T1000 (cell line): Measurements from ENCODE around the gene ZFYVE1.
A peak's percentile ranks its signal among the peaks of the same experiment; 100 is the strongest.
"Not testable (repeated sequence)": the region's sequence is repeated elsewhere in the genome, so short reads cannot be mapped to it uniquely, and the experiment has no call there.

Experiments used
- DNase-seq: peaks from one replicate; lab custom pipeline; 2025; ENCODE audit warnings: mixed read lengths; lab: John Stamatoyannopoulos, UW

The ZFYVE1 gene

DNA sequence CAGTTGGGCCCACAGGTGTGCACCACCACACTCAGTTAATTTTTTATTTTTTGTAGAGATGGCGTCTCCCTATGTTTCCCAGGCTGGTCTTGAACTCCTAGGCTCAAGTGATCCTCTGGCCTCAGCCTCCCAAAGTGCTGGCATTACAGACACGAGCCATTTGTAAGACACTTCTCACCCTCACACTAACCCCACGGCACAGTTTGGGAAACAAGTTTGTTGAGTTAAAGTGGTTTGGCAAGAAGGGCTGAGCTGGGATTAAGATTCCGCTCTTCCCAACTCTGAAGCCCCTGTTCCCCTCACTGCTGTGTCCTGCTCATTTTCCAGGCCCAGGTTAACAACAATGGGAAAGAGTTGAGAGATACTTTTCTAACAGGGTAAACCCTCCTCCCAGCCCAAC lies 65.9 kb downstream of the ZFYVE1 start:
- DNase-seq, result not testable (repeated sequence)

DNA sequence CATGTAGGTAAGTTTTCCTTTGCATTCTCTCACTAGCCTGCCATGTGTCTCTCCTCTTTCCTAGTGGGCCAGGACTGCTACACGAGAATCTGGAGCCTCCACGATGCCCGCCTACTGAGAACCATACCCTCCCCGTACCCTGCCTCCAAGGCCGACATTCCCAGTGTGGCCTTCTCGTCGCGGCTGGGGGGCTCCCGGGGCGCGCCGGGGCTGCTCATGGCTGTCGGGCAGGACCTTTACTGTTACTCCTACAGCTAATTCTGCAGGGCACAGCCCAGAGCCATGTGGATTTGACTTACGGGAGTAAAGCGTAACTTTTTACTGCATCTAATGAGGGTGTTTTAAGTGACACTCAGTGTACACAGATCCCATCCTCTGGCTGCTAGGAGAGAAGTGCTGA lies 68.4 kb downstream of the ZFYVE1 start:
- DNase-seq, result no peak

DNA sequence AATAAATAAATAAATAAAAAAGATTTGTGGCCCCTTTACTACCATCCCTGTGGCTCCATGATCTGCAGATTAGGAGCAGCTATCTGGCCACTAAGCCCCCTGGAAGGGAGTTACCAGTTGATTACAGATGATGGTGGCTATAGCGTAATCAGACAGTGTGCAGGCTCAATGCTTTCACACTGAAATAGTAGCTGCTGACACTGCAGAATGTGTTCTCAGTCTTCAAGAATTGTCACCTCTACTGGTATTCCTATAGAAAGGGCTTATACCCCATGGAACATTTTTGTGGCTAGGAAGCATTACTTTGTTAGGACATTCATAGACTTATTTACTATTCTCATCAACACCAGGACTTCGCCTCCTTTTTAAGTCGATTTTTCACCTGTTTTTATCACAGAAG lies 69.7 kb downstream of the ZFYVE1 start:
- DNase-seq, result no peak

DNA sequence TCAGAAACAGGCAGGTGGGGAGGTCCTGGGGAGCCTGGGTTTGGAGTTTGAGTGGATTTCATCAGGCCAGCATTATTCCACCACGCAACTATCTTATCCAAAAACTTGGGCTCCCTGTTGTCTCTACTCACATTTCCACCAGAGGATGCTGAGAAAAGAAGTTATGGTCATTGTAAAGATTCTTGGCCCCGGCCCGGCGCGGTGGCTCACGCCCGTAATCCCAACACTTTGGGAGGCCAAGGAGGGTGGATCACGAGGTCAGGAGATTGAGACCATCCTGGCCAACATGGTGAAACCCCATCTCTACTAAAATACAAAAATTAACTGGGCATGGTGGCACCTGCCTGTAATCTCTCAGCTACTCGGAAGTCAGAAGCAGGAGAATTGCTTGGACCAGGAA lies 70.2 kb downstream of the ZFYVE1 start:
- DNase-seq, result not testable (repeated sequence)

DNA sequence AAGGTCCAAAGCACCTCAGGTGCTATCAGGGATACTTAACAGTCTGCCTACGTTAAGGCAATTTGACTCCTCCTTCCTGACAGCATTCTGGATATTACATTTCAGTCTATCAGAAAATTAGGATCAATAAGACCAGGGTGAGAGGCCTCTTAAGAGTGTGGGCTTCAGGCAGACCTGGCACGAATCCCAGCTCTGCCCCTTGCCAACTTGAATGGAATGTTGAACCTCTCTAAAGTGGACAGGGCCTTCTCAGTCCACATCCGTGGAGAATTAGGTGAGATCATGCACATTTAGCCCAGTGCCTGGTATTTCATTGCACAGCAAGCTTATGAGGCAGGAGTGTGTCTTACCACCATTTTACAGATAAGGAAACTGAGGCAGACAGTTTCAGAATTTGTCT lies 74.7 kb downstream of the ZFYVE1 start:
- DNase-seq, result no peak

DNA sequence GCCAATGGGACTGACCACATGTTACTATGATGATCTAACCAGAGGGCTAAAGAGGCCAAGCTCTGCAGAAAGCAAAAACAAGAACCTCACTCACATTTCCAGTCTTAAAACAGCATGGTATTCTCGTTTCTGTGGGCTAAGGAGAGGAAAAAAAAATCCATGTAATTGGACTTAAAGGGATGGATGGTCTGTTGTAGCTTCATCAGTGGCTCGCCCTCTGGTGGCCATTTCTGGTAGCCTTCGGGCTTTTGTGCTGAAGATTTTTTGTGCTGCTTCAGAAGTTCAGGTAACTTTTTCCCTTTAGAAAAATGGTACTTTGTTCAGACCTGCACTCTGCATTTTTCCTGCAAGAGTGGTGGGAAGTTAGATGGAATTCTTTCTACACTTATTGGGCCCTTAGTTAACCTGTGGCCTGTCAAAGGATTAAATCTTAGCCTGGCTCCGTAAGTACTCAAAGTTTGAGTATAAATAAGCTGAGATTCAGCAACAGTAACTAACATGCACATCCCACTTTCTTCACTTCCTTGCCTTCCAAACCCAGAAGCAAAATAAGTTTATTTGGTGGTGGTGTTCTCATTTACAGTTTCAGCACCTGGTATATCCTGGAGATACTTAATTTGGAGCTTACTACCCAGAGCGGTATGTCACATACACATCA lies 78.3 kb downstream of the ZFYVE1 start:
- DNase-seq, result peak; percentile 41

DNA sequence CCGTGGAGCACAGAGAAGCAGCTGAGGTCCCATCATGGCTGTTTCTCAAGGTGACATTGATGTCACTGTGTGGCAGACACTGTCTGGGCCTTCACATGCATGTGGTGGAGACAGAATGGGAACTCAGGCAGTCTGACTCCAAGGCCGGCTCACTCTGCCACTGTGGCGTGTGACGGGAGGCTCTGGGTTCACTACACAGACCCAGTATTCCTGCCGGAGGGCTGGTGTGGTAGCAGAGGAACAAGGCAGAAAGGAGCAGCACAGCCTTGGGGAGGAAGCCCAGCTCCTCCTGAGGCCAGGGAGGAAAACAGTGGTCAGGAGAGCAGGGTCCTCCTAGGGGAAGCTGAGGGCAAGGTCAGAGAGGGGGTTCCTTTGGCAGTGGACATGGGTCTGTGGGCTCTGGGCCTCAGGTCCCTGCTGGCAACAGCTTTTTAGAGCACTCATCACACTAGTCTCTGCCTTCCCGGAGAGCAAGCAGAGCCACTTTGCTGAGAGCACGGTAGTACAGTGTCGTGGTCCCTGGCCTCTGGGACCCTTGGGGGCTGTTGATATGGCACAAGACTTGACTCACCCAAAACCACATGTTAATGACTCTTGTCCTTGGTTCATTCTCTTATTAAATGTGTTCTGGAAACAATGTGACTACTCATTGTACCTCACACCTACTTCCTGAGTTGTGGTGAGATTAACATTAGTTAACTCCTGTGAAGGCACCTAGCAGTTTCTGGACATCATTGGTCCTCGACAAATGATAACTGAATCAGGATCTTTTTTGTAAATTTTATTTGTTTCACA lies 79.3 kb downstream of the ZFYVE1 start:
- DNase-seq, result no peak

DNA sequence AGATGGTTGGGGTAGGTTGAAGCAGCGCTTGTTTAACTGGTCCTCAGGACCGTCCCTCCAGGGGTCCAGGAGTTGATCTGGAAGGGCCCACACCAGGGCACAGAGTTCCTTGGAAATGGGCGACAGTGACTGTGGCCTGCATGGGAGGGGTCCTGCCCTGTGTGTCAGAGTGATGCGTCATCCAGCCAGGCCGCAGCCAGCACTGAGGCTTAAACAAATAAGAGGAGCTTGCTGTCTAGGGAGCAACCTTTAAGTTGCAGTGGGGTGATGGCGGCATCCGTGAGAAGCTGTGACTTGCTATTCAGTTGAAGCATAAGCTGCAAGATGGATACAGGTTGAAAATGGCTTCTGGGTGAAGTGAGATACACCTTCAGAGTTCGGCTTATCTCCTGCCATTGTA lies 80.4 kb downstream of the ZFYVE1 start:
- peak; percentile 25 for DNase-seq

DNA sequence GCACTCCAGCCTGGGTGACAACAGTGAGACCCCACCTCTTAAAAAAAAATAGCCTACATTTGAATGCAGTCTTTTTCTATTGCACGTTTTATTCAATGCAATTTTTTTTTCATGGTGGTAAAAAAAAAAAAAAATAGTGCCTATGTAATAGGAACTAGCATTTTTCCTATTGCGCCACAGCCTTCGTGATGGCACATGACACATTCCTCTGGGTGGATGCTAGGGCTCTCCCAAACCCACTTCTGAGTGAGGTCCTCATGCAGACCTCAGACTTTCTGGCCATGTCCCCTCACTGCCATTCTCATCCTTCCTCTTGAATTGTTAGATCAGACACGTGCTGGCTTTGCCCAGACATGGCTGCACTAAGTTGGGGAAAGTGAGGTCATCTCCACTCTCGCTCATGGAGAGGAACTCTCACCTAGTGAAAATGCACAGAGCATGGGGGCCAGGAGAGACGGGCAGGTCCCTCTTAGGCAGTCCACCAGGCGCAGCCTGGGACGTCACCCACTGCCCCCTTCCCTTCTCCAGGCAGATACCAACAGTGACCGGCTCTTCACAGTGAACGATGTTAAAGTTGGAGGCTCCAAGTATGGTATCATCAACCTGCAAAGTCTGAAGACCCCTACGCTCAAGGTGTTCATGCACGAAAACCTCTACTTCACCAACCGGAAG lies 81.4 kb downstream of the ZFYVE1 start:
- DNase-seq, result no peak

DNA sequence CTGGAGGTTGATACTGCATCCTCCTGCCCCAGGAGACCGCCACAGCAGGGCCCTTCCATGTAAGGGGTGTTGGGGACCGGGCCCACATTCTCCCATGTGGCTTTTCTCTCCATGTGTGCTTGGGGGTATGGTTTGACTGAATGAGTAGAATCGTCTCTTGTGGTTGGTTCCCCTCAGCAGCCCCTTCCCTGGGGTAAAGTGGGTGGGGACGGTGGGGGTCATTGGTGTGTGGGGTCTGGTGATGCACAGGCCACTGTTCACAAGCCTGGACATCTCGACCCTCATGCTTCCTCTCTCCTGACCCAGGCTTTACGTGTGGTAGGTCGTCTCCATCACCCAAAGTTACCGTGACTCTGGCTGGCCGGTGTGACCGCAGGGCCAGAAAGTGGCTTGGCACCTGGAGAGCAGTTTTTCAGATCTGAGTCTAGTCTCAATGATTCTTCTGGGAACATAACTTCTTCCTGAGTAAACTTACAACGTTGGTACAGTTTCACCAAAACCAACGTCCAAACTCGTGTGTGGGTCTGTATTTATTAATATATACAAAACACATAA lies 83.0 kb downstream of the ZFYVE1 start:
- DNase-seq, result no peak

DNA sequence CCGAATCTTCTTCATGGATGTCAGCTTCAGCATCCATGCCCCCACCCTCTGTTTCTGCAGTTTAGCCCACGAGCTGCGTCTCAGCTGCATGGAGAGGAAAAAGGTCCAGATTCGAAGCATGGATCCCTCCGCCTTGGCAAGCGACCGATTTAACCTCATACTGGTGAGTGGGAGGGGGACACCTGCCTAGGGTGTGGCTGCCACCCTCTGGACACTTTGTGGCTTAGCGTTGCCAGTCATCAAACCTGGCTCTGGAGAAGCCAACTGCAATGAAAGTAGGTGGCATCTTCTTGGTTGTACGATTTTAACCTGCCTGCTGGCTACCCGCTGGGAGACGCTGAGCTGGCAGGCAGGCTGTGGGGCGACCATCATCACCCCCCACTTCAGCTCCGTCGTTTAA lies 84.0 kb downstream of the ZFYVE1 start:
- no peak for DNase-seq

DNA sequence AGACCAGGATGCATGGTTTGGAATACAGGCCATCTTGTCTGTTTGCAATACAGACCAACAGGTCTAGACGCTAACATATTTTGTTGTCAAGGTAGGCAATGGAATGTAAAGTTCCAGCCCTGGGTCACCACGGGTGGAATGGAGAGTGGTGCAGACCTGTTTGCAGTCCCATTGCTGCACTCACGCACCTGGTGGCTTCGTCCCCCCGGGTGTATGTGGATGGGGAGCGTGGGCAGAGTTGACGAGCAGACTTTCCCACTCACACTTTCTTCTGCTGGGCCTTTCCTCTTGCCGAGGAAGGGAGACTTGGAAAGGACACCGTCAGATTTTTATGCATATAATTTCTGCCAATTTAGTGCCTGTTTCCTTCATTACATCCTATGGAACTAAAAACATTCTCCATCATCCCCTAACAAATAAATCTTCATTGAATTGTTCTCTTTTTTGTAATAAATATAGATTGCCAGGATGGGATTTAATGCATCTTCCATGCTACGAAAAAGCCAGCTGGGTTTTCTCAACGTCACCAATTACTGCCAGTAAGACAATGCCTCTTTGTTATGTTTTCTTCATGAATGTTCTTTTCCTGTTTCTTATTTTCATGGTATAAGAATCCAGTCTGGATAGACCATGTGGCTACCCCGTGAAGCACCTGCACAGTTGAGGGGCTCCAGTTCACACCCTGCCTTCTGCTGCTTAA lies 85.5 kb downstream of the ZFYVE1 start:
- DNase-seq, result no peak

DNA sequence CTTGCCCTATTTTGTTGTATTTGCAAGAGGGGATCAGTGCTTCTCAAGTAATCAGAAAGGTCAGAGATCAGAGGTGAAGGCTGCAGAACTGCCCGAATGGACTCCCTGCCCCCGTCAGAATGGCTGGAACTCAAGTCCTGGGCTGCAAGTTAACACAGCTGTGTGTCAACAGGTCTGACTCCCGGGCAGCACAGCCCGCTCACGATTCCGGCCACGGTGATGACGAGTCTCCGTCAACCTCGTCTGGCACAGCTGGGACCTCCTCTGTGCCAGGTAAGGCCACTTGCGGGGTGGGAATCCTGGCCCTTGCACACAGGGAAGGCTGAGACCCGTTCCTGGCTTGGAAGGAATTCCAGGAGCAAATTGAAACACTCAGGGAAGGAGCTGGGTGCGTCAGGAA lies 87.3 kb downstream of the ZFYVE1 start:
- no peak for DNase-seq

DNA sequence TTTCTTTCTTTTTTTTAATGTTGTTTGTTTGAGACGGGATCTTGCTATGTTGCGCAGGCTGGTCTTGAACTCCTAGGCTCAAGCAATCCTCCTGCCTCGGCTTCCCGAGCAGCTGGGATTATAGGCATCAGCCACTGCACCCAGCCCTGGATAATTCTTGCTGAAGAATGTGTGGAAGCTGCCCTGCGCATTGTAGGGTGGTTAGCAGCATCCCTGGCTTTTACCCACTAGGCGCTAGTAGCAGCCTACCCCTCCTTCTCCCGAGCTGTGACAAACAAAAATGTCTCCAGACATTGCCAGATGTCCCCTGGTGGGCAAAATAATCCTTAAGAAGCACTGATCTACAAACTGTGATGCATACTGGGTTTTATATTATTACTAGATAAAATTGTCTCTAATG lies 94.0 kb downstream of the ZFYVE1 start:
- DNase-seq, result no peak

DNA sequence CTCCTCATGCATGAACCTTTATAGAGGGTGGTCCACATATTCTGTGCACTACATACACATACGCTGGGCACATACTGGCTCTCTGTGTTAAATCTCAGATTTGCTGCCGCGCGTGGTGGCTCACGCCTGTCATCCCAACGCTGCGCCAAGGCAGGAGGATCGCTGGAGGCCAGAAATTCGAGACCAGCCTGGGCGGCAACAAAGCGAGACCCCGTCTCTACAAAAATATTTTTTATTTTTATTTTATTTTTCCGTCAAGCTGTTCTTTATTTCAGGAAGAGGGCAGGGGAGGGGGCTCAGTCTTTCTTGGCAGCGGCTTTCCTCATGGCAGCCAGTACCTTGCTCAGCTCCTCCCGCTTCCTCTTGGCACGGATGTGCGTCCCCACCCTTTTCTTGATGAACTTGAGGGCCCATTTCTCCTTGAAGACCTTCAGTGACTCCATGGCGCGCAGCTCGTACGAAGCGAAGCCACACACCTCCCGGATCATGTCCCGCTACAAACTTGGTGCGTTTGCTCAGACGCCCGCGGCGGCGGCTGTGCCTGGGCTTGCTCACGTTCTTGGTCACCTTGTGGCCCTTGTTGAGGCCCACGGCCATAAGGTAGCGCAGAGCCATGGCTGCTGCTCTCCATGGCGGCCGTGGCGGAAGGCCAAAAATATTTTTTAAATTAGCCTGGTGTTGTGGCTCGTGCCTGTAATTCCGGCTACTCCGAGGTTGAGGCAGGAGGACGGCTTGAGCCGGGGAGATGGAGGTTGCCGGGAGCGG lies 97.4 kb downstream of the ZFYVE1 start:
- DNase-seq, result no peak

DNA sequence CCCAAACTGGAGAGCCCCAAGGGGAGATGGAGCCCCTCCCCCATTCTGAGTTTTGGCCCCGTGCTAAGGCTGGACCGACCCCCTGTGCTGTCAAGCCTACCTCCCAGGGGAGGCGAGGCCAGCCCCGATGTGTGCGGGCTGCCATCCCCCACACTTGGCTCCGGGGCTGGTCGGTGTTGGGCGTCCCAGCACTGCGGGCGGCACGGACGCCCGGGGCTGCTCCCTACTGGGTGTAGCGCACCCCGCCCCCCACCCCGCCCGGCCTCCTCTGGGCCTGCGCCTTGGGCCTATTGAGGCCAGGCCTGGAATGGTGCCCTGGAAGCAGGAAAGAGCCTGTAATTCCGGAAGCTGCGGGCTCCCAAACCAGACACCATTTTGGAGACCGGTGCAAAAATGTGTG lies 98.0 kb downstream of the ZFYVE1 start:
- no peak for DNase-seq

DNA sequence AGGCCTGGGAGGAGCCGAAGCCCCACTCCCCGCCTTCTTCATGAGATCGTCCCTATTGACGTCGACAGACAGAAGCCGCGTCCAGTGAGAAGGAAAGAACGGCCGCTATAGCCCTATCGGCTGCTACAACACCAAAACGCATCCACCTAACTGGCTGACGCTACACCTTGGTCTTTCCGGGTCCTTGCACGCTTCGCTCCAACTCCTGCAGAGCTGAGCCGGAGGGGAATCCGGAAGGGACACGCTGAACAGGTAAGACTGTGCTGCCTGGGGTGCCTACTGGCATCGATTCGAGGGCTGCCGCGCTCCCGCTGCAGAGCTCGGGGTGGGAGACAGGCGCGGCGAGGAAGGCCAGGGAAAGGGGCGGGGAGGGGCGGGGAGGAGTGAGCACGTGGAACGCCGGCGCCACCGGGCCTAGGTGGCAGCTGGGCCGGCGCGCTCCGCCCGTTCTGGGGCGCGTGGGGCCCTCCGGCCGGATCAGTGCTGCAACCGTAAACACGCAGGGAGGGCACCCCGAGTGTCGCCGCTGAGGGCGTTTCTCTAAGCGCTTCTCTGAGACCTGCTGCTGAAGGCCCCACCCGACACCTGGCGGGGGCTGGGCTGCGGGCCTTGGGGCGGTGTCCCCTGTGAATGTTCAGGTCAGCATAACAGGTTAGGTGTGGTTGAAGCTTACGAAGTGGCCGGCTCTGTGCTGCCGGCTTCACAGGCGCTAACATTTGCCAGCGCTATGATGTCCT lies 100.4 kb downstream of the ZFYVE1 start, which contains the start of gene DCAF4:
Gene DCAF4, plus strand, starts transcription at position 173 of the 737 bp plus-strand sequence. CDS start 11,515 bp downstream, outside the sequence.
- DNase-seq, result peak; percentile 88

DNA sequence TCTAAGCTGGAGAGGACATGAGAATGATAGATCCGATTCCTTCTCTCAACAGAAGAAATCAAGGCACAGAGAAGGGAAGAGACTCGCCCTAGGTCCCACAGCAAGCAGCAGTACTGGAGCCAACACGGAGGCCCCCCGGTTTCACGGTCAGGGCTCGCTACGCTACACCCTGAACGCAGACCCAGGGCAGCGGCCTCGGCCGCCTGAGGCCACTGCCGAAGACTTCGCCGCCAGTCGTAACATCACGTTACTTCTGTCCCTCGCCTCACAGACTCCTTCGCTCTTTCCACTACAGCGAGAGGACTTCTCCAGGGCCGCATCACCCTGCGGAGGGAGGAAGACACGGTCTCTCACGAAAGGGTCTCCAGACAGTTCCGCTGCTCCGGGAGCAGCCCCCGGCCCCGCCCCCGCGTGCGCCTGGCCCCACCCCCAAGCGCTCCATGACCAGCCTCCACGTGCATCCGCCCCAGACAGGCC lies 101.1 kb downstream of the ZFYVE1 start:
- no peak for DNase-seq

DNA sequence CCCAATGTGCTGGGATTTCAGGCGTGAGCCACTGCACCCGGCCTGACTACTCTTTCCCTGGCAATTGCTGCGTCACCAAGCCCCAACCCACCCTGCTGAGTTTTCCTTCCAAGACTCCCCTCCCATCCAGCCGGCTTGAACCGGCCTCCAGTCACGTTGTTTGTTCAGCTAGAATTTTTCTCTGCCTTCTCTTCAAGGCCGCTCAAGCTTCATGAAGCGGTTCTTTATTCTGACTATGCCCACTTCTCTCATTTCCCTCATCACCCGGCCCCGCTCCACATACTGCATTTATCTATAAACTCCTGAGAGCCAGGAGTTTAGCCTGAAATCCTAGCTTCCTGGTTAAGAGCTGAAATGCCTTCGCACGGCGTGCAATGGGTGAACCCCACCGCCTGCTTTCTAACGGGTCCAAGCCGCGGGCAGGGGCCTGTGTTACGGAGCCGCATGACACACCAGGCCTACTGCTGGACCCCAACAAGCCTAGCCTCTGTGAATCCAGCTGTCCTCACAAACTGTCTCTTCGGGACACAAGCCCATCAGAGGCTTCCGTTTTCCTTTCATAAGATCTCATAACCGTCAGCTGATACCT lies 101.6 kb downstream of the ZFYVE1 start:
- DNase-seq, result no peak

DNA sequence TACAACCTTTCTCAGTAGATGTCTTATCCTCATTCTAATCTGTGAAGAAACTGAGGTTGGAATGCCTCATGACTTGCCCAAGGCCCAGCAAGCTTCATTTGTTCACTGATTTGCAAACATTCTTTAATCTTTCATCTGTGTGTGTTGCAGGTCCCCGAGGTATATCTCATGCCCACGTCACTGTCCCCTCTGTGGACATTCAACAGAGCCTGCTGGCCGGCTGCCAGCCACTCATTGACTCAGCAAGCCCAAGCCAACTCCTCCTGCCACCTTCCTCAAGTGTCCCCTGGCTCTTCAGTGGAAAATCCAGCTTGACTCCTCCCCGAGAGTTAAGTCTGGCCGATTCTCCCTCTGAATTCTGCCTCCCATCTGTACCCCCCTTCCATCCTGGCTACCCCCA lies 102.6 kb downstream of the ZFYVE1 start:
- no peak for DNase-seq
